Measurements from ENCODE around the gene WHRN. TPM values are rescaled to one million over a fixed set of nuclear protein-coding genes. Genes with fewer than 3 reads are reported as not detected.

The WHRN gene
- total and polyA plus RNA-seq, 9 of the 15 experiments (the other 6 are each of a cell fraction or from before 2014, with no cell fraction given): 0.31 to 14.1 (median 3.0) TPM

DNA sequence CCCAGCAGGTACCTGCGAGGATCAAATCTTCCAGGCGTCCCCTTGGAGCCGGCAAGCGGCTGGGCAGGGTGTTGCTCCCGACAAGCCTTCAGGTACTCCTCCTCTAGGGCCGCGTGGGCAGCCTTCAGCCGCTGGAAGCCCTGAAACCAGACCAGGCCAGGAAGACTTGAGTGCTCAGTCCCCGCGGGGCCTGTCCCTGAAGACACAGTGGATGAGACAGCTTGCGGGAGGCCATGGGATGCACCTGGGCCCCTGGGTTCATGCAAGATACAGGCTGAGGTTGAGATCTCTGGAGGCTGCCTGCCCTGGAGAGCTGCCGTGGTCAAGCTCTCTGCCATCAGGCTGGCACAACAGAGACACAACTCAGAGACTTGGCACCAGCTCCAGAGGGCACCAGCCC lies 142.9 kb downstream of the WHRN start:
- peak; percentile 66 for TF ChIP-seq POLR2G (IDR thresholded peaks at IDR 0.05; ENCODE audit: low read depth, low read length)
- TF ChIP-seq GABPB1 (CRISPR knock-in tag; IDR thresholded peaks at IDR 0.05): no peak
- TF ChIP-seq RBM22 (IDR thresholded peaks at IDR 0.05; ENCODE audit: low read depth, low read length, poor library complexity, severe bottlenecking): peak; percentile 49
- 0 out of 2 replicates have a peak, but pooled peaks have one; percentile 15 for TF ChIP-seq RBFOX2 (IDR thresholded peaks at IDR 0.05; ENCODE audit: low read depth, low read length)
- no peak for TF ChIP-seq RBBP5 (IDR thresholded peaks at IDR 0.05; ENCODE audit: borderline replicate concordance, insufficient read depth, low read length, poor library complexity, severe bottlenecking)
- TF ChIP-seq, protein P1, sequence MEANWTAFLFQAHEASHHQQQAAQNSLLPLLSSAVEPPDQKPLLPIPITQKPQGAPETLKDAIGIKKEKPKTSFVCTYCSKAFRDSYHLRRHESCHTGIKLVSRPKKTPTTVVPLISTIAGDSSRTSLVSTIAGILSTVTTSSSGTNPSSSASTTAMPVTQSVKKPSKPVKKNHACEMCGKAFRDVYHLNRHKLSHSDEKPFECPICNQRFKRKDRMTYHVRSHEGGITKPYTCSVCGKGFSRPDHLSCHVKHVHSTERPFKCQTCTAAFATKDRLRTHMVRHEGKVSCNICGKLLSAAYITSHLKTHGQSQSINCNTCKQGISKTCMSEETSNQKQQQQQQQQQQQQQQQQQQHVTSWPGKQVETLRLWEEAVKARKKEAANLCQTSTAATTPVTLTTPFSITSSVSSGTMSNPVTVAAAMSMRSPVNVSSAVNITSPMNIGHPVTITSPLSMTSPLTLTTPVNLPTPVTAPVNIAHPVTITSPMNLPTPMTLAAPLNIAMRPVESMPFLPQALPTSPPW (CRISPR knock-in tag; IDR thresholded peaks at IDR 0.05): no peak
- no peak for TF ChIP-seq ZNF644 (tag; IDR thresholded peaks at IDR 0.05; ENCODE audit: low read depth)
- no peak for TF ChIP-seq ZNF316 (IDR thresholded peaks at IDR 0.05)
- intact Hi-C loops (cut with micrococcal nuclease): no loop called here
- Histone ChIP-seq H3K27me3 (ENCODE audit: control insufficient read depth in 2 of 2, insufficient read depth in 2 of 2, low read length in 2 of 2) (no peaks in the 10 kb centered on the region), H3K9me3 (replicated peaks; ENCODE audit: control insufficient read depth, insufficient read depth, low read depth, low read length) (no peaks in the 10 kb centered on the region), H3K4me1 (replicated peaks in 1 of 2; ENCODE audit: control insufficient read depth in 2 of 2, insufficient read depth in 2 of 2, low read length in 2 of 2) (no peaks in the 10 kb centered on the region), H3K36me3 (ENCODE audit: control insufficient read depth, insufficient read depth, low read length) (peaks cover 18% of the 10 kb centered on the region; the same call in 2 of the 3 replicates), H3K9me1 (ENCODE audit: control insufficient read depth, insufficient read depth, low read length) (no peaks in the 10 kb centered on the region), H3K27ac (ENCODE audit: extremely low read depth, low read depth, low read length) (no peak overlapping the region), H2AFZ (ENCODE audit: low read depth, low read length) (no peak overlapping the region), H3K79me2 (ENCODE audit: control insufficient read depth, insufficient read depth, low read length) (no peaks in the 10 kb centered on the region), H4K20me1 (replicated peaks; ENCODE audit: control insufficient read depth, insufficient read depth, low read length) (no peaks in the 10 kb centered on the region), H3K4me2 (ENCODE audit: insufficient read depth, low read length) (no peak overlapping the region), H3K9ac (ENCODE audit: insufficient read depth in 1 of 2, low read depth in 2 of 2, low read length in 2 of 2) (0 out of 4 replicates have a peak overlapping the region, but pooled peaks of 1 of the 2 experiments have one; percentile 8), H3K4me3 (no peak overlapping the region)
- 59% methylated on average over 9 of the region's 12 CpGs for WGBS (ENCODE audit: insufficient coverage, low coverage, missing lambda C conversion rate)
- in situ Hi-C loops (cut with MboI): no loop called here
- FAIRE-seq: no peak
- ChIA-PET CTCF (ENCODE audit: low intra/inter-chr PET ratio) (no interaction called here), POLR2A (interaction anchor here (0.9 to 1.0 kb wide), 3 partner anchors 10 to 24 kb away, joined by 3 to 4 read pairs (median 3); no protein-coding TSS in a partner anchor)
- no peak; the same call in 2 of the 3 replicates for ATAC-seq
- no peak for DNase-seq (ENCODE audit: extremely low read depth in 1 of 4, low spot score in 3 of 4)
- BruUV-seq (replicated peaks): no TSS peak

All from K562 (cell line).